CD14-positive monocyte (primary cell): ENCODE data around the gene MAP3K3. TPM values are rescaled to one million over a fixed set of nuclear protein-coding genes. Genes with fewer than 3 reads are reported as not detected.

Experiments
- DNase-seq, 3 donors: peaks; one replicate each; pipeline ENCODE4 v3.0.0-alpha.2; 2011 to 2022
- H2AFZ ChIP-seq: 2 replicates; pipeline ENCODE4 v1.6.0; 2012; ENCODE audit warnings: mild to moderate bottlenecking, low read depth, low read length, inconsistent platforms; ENCODE audit not compliant: insufficient read depth, poor library complexity, severe bottlenecking
- H3K27ac ChIP-seq, 2 donors: 1 replicate in 1 of 2; 2 replicates in 1 of 2; pipeline ENCODE4 v1.5.1; 2012 to 2013; ENCODE audit warnings: low read length in 2 of 2, control low read depth in 1 of 2, inconsistent platforms in 1 of 2, low read depth in 1 of 2, mild to moderate bottlenecking in 1 of 2
- H3K27me3 ChIP-seq, 2 donors: one replicate each; pipeline versions ENCODE4 v1.6.0 to v1.6.1; 2011 to 2013; ENCODE audit warnings: low read length in 2 of 2; ENCODE audit not compliant: control insufficient read depth in 2 of 2, insufficient read depth in 2 of 2
- H3K36me3 ChIP-seq, 2 donors: replicated peaks in 1 of 2; 1 replicate in 1 of 2; 2 replicates in 1 of 2; pipeline versions ENCODE4 v1.5.1 to v1.6.1; 2012 to 2013; ENCODE audit warnings: low read length in 2 of 2, control low read depth in 1 of 2, inconsistent platforms in 1 of 2, mild to moderate bottlenecking in 1 of 2; ENCODE audit not compliant: insufficient read depth in 2 of 2, control insufficient read depth in 1 of 2
- H3K4me1 ChIP-seq, 2 donors: 1 replicate in 1 of 2; 2 replicates in 1 of 2; pipeline versions ENCODE4 v1.5.1 to v1.6.1; 2012 to 2013; ENCODE audit warnings: low read length in 2 of 2, control low read depth in 1 of 2, inconsistent platforms in 1 of 2, mild to moderate bottlenecking in 1 of 2, moderate library complexity in 1 of 2; ENCODE audit not compliant: insufficient read depth in 2 of 2, control insufficient read depth in 1 of 2
- H3K4me2 ChIP-seq: replicated peaks from 2 replicates; pipeline ENCODE3; 2012; ENCODE audit warnings: low read length, moderate library complexity, mild to moderate bottlenecking; ENCODE audit not compliant: poor library complexity, severe bottlenecking; ENCODE audit errors: extremely low read depth
- H3K4me3 ChIP-seq, 3 experiments: fragments of 200-600 bp in 1 of 3; sonication (generic) in 1 of 3; replicated peaks in 1 of 3; 1 replicate in 2 of 3; 2 replicates in 1 of 3; pipeline ENCODE4 v1.5.1; 2011 to 2013; ENCODE audit warnings: low read length in 3 of 3, mild to moderate bottlenecking in 3 of 3, control low read depth in 2 of 3, low read depth in 2 of 3, inconsistent platforms in 1 of 3, moderate library complexity in 1 of 3
- H3K79me2 ChIP-seq: 2 replicates; pipeline ENCODE4 v1.6.0; 2012; ENCODE audit warnings: mild to moderate bottlenecking, control low read depth, inconsistent platforms, low read length, moderate library complexity; ENCODE audit not compliant: insufficient read depth
- H3K9ac ChIP-seq: 2 replicates; pipeline ENCODE4 v1.6.0; 2017; ENCODE audit warnings: low read length, mild to moderate bottlenecking; ENCODE audit not compliant: insufficient read depth, poor library complexity, severe bottlenecking
- H3K9me3 ChIP-seq, 2 donors: replicated peaks in 1 of 2; 1 replicate in 1 of 2; 2 replicates in 1 of 2; pipeline versions ENCODE4 v1.5.1 to v1.6.1; 2012 to 2013; ENCODE audit warnings: low read length in 2 of 2, control low read depth in 1 of 2; ENCODE audit not compliant: control insufficient read depth in 1 of 2, insufficient read depth in 1 of 2
- H4K20me1 ChIP-seq: 2 replicates; pipeline ENCODE4 v1.6.0; 2012; ENCODE audit warnings: mild to moderate bottlenecking, low read length, control low read depth, moderate library complexity; ENCODE audit not compliant: insufficient read depth
- H3K27ac Mint-ChIP-seq, 7 donors: one replicate each; pipeline ENCODE4 v1.8.0; 2020; ENCODE audit warnings: mild to moderate bottlenecking in 7 of 7, mixed read lengths in 7 of 7, moderate library complexity in 6 of 7, inconsistent platforms in 2 of 7
- H3K27me3 Mint-ChIP-seq, 3 donors: one replicate each; pipeline ENCODE4 v1.8.0; 2021 to 2022; ENCODE audit warnings: low read depth in 3 of 3, mild to moderate bottlenecking in 3 of 3, mixed read lengths in 3 of 3, moderate library complexity in 3 of 3, inconsistent platforms in 1 of 3
- H3K36me3 Mint-ChIP-seq, 2 donors: one replicate each; pipeline ENCODE4 v1.8.0; 2020; ENCODE audit warnings: mixed read lengths in 2 of 2, inconsistent platforms in 1 of 2, mild to moderate bottlenecking in 1 of 2
- H3K4me1 Mint-ChIP-seq: one replicate; pipeline ENCODE4 v1.8.0; 2020; ENCODE audit warnings: mild to moderate bottlenecking, mixed read lengths
- H3K4me3 Mint-ChIP-seq, 2 donors: one replicate each; pipeline ENCODE4 v1.8.0; 2020; ENCODE audit warnings: mild to moderate bottlenecking in 2 of 2, mixed read lengths in 2 of 2, moderate library complexity in 1 of 2
- H3K9me3 Mint-ChIP-seq, 7 donors: one replicate each; pipeline ENCODE4 v1.8.0; 2020 to 2022; ENCODE audit warnings: mixed read lengths in 7 of 7, mild to moderate bottlenecking in 6 of 7, moderate library complexity in 6 of 7, inconsistent platforms in 2 of 7
- CTCF ChIP-seq: fragments of 200-600 bp; IDR thresholded peaks from one replicate; pipeline ENCODE4 v1.8.0; 2022; ENCODE audit warnings: antibody characterized with exemption, mild to moderate bottlenecking
- WGBS: methylation state at CpG from one replicate; pipeline ENCODE4 v1.1.5; 2013; ENCODE audit warnings: missing lambda C conversion rate; ENCODE audit not compliant: insufficient coverage; 5-methylcytosine and 5-hydroxymethylcytosine counted together
- intact Hi-C, 2 donors: fragments of 100-400 bp; cut with micrococcal nuclease; formaldehyde crosslinking; loops; one replicate each; pipeline versions ENCODE4 v1.15.0 to v1.15.1; 2023
- polyA plus RNA-seq, 3 donors: library from polyadenylated mRNA; depleted of rRNA in 1 of 3; unstranded in 2 of 3; stranded (reverse) in 1 of 3; fragments of 300-500 nt in 2 of 3; fragments of >200 nt in 1 of 3; fragmentation: Illumina TruSeq in 2 of 3; gene quantifications; 1 replicate in 2 of 3; 2 replicates in 1 of 3; pipeline ENCODE4 v1.2.3, GENCODE V29; 2012 to 2021

MAP3K3 gene
- polyA plus RNA-seq, 3 donors = 52.2 to 219 (median 63.6) TPM

- Histone ChIP-seq H2AFZ (no peak overlapping the region), H3K9ac (no peak overlapping the region), H3K36me3 (peaks cover 94 to 100% of the 10 kb centered on the region in 2 donors), H3K27me3 (no peaks in the 10 kb centered on the region), H3K27ac (peak overlapping the region in 1 of 2 donors; percentile 17), H3K4me2 (no peak overlapping the region), H3K4me3 (no peak overlapping the region), H3K9me3 (no peaks in the 10 kb centered on the region), H3K79me2 (peaks cover 51% of the 10 kb centered on the region), H3K4me1 (peaks cover 15 to 31% of the 10 kb centered on the region in 2 donors), H4K20me1 (peaks cover 100% of the 10 kb centered on the region)
- no peak for DNase-seq
- H3K4me1 Mint-ChIP-seq = peaks cover 38% of the 10 kb centered on the region
- H3K27me3 Mint-ChIP-seq = peaks cover 0 to 2% (median 0%) of the 10 kb centered on the region in 3 donors
- no peak for TF ChIP-seq CTCF
- WGBS = 100% methylated on average over 4 of the region's 5 CpGs
- no peak overlapping the region for H3K27ac Mint-ChIP-seq
- intact Hi-C loops = no loop called here
- peaks cover 89 to 99% of the 10 kb centered on the region in 2 donors for H3K36me3 Mint-ChIP-seq
- H3K9me3 Mint-ChIP-seq = peaks cover 0 to 7% (median 0%) of the 10 kb centered on the region in 7 donors
- no peak overlapping the region for H3K4me3 Mint-ChIP-seq
Observed at GRCh38 chr17:63679214-63679613, 57.0 kb downstream of the MAP3K3 start.

- intact Hi-C loops = no loop called here
- DNase-seq = no peak
- no peak overlapping the region for H3K4me3 Mint-ChIP-seq
- no peaks in the 10 kb centered on the region for H3K9me3 ChIP-seq
- H3K4me2 ChIP-seq = no peak overlapping the region
- no peak overlapping the region for H2AFZ ChIP-seq
- peaks cover 93 to 99% of the 10 kb centered on the region in 2 donors for H3K36me3 Mint-ChIP-seq
- H3K27me3 ChIP-seq = no peaks in the 10 kb centered on the region
- H3K27me3 Mint-ChIP-seq = peaks cover 0 to 2% (median 0%) of the 10 kb centered on the region in 3 donors
- no peak overlapping the region for H3K27ac ChIP-seq
- H3K4me1 Mint-ChIP-seq = peaks cover 23% of the 10 kb centered on the region
- H3K4me1 ChIP-seq = peaks cover under 1 to 16% of the 10 kb centered on the region in 2 donors
- WGBS = no CpG with 5 or more reads among the region's 1 CpG
- H3K9me3 Mint-ChIP-seq = peaks cover 0 to 7% (median 0%) of the 10 kb centered on the region in 7 donors
- H3K4me3 ChIP-seq = no peak overlapping the region
- H4K20me1 ChIP-seq = peaks cover 100% of the 10 kb centered on the region
- H3K79me2 ChIP-seq = peaks cover 46% of the 10 kb centered on the region
- peaks cover 96 to 100% of the 10 kb centered on the region in 2 donors for H3K36me3 ChIP-seq
- no peak overlapping the region for H3K9ac ChIP-seq
- peak overlapping the region in 1 of 7 donors; percentile 72 for H3K27ac Mint-ChIP-seq
- no peak for TF ChIP-seq CTCF
Observed at GRCh38 chr17:63680700-63681099, 58.5 kb downstream of the MAP3K3 start.
